GM19372 (cell line): ENCODE measurements around the gene ADGRG6.
"Not testable (repeated sequence)": the region's sequence is repeated elsewhere in the genome, so short reads cannot be mapped to it uniquely, and the experiment has no call there.

Experiments used
- ATAC-seq: cut with Tn5 transposase; IDR thresholded peaks from one replicate; pipeline ENCODE4 v1.9.1; 2021; ENCODE audit warnings: mild to moderate bottlenecking, low read depth, moderate library complexity; ENCODE audit not compliant: unreplicated experiment

The ADGRG6 gene

DNA sequence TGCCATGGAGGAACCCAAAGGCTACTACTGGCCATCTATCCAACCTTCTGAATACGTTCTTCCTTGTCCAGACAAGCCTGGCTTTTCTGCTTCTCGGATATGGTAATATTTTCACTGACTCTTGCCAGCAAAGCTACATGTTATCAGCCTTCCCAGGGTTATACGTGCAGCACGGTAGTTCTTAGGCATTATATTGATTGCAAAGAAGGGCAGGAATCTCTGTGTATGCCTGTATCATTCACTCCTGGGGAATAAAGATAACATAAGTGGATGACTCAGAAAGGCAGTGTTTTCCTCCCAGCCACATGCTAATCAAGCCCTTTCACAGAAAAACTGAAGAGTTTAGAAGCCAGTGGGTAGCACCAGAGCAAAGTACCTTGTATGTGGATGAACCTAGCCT, 98.7 kb downstream of the ADGRG6 start:
- no peak for ATAC-seq

DNA sequence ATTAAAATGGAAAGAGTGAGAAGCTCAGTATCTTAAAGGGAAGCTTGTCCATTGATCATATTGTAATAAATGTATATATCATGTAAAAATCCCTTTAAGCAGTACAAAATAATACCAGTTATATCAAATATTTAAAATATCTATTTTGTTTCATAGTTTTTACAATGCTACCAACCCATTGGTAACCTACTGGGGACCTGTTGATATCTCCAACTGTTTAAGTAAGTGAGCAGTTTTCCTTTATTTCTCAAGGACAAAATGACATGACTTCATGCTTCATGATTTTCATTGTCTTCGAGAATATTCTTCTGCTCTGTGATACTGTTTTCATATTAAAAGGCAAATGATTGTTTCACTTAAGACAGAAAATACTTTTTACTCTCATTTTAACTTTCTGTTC, 100.0 kb downstream of the ADGRG6 start:
- no peak for ATAC-seq

GRCh38 chr6:142404751-142405150, 102.9 kb downstream of the ADGRG6 start:
- no peak for ATAC-seq

DNA sequence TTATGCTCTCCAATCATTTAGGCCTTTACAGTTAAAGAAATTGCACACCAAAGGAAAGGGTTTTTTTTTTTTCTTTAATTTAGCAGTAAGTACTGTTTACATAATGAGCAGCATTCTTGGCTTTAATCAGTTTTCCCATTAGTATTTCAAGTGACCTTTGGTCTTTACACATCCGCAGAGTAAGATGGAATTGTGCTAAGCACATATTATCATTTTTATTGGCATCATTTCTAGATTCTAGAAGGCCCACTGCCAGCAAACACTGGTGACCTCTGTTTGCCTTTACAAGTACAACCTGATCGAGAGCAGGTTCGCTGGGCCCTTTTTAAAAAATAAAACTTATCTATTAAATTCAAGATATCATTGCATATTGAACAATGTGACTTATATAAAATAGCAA, 104.3 kb downstream of the ADGRG6 start:
- ATAC-seq, result no peak

- ATAC-seq, result no peak
Observed at GRCh38 chr6:142407685-142408273, 106.0 kb downstream of the ADGRG6 start.

- no peak for ATAC-seq
Observed at GRCh38 chr6:142408409-142408808, 106.6 kb downstream of the ADGRG6 start.

- no peak for ATAC-seq
Observed at GRCh38 chr6:142409794-142410193, 108.0 kb downstream of the ADGRG6 start.

DNA sequence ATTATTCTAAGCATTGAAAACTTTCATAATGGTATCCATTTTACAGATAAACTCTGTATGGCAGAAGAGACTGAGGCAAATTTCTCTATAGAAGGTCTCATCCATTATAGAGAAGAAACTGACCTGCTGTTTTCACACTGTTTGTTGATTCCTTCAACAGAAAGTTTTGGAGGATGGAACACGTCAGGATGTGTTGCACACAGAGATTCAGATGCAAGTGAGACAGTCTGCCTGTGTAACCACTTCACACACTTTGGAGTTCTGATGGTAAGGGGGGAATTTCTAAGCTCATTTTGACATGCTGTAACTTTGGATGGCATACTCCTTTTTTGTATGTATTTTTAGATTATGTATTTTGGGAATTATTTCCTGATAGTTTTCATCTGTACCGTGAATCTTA, 109.3 kb downstream of the ADGRG6 start:
- ATAC-seq, result no peak

DNA sequence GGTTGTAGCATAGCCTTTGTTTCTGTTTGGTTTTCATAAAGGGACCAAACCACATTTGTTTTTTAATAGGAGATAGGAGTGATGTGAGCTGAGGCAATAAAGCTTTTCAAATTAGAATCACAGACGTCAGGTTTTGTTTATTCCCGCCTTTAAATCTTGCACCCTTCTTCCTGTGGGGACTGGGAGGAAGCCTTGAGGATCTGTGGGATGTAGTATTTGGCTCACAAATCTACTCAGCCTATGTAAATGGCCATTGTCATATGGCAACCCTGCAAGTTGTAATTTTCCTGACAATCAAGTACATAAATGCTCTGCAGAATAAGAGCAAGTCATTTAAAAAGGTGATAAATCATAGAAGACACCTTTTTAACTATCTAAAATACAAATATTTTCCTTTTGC, 110.4 kb downstream of the ADGRG6 start:
- ATAC-seq, result no peak

- no peak for ATAC-seq
Observed at GRCh38 chr6:142412658-142413057, 110.9 kb downstream of the ADGRG6 start.

- ATAC-seq, result no peak
Observed at GRCh38 chr6:142413111-142413510, 111.3 kb downstream of the ADGRG6 start.

- no peak for ATAC-seq
Observed at GRCh38 chr6:142414462-142415250, 112.8 kb downstream of the ADGRG6 start.

DNA sequence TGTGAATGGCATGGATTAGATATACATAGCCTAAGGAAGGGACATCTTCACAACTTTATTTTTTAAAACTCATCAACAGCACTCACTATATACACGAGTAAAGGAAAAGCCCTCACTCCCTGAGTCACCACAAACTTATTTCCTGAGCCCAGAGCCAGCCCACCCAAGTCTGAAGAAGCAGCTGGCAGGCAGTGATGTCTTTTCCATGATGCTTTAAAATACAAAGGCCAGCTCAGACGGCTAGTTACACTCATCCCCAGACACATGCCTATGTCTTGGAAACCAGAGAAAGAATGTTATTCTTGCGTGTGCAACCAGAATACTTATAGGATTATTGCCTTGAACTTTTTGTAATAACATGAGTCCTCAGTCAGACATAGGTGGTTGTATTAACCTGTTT, 114.4 kb downstream of the ADGRG6 start:
- ATAC-seq, result no peak

- no peak for ATAC-seq
Observed at GRCh38 chr6:142416686-142417085, 114.9 kb downstream of the ADGRG6 start.

DNA sequence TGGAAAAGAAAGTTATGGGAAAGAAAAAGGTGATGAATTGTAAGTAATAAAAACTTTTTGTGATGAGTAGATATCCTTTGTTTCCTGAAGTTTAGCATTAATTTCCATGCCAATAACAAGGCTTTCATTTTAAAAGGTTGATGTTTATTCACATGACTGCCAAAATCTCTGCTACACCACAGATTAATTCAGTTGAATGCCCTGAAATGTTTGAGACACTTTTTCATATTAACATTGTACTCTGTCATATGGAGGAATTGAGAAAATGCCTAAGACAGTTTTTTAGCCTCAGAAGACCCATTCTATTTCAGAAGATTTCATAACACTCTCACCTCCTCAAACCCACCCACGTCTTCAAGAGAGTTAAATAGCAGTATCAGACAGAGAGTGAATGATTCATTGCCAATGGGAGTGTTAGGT, 115.5 kb downstream of the ADGRG6 start:
- no peak for ATAC-seq

DNA sequence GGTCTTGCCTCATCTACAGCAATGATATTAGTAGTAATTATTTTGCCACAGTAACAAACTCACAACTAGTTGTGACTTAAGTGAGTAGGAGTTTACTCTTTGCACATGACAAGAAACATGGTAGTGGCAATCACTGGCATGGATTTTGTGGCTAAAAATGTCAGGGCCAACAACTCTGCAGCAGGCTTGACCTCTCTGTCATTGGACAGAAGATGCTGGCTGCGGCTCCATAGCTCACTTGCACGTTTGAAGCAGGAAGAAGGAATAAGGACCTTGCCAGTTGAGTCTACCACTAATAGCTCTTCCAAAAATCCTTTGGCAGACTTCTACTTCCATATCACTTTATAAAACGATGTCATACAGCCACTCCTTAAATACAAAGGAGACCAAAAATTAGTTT, 117.3 kb downstream of the ADGRG6 start:
- no peak for ATAC-seq

GRCh38 chr6:142420802-142421201, 119.0 kb downstream of the ADGRG6 start:
- no peak for ATAC-seq

GRCh38 chr6:142421285-142422117, 119.7 kb downstream of the ADGRG6 start:
- no peak for ATAC-seq

GRCh38 chr6:142426444-142427132, 124.8 kb downstream of the ADGRG6 start:
- ATAC-seq, result not testable (repeated sequence)

DNA sequence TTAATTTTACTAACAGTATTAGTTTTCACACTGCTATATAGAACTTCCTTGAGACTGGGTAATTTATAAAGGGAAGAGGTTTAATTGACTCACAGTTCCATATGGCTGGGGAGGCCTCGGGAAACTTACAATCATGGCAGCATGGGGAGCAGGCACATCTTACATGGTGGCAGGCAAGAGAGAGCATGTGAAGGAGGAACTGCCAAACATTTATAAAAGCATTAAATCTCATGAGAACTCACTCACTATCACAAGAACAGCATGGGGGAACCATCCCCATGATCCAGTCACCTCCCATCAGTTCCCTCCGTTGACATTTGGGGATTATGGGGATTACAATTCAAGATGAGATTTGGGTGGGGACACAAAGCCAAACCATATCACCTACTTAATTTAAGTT, 126.7 kb downstream of the ADGRG6 start:
- not testable (repeated sequence) for ATAC-seq

DNA sequence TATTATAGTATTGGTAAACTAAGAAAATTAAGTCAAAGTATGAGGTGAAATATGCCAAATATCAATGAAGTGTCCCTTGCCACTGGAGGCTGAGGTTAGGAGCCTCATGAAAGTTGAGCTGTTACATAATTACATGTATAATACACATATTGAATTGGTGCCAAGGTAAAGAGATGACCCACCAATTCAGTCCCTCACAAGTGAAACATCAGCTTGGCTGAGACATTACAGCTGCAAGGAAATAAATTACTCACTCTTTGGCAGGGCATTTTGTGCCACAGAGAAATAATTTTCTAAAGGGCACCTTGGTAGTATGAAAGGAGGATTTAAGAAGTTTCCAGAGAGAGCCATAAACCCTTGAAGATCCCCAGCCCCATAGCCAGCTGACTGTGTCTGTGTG, 127.4 kb downstream of the ADGRG6 start:
- ATAC-seq, result no peak
